ENCODE data around the gene MSANTD1.
A peak's percentile ranks its signal among the peaks of the same experiment; 100 is the strongest.

Gene MSANTD1

DNA sequence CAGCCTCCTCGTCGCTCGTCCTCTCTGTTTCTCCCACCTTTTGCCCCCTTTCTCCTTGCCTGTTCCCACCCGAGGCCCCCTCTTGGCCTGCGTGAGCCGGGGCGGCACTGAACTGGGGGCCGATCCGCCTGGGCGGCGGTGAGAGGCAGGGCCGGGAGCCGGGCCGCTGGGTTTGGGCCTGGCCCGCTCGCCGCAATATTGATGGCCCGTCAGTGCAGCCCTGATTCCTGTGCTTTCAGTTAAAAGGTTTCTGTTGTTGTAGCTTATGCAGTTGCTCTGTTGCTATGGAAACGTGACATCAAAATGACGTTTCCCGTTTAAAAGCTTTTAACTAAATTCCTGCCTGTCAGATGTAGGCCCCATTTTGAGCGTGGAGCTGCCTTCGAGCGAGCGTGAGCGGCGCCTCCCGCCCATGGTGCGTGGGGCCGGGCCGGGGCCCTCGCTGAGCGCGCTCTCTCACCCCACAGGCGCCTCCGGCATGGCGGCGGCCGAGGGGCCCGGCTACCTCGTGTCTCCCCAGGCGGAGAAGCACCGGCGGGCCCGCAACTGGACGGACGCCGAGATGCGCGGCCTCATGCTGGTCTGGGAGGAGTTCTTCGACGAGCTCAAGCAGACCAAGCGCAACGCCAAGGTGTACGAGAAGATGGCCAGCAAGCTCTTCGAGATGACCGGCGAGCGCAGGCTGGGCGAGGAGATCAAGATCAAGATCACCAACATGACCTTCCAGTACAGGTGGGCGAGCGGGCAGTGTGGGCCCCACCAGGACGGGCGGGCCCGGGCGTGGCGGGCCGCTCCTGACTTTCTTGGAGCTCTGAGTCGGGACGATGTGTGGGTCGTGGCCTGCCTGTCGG, at the start of gene MSANTD1:
MSANTD1 (plus strand) TSS at position 349 of the 851 bp plus-strand sequence; CDS start at position 413, 64 bp downstream.
- no peak for DNase-seq (ENCODE audit: low spot score)

DNA sequence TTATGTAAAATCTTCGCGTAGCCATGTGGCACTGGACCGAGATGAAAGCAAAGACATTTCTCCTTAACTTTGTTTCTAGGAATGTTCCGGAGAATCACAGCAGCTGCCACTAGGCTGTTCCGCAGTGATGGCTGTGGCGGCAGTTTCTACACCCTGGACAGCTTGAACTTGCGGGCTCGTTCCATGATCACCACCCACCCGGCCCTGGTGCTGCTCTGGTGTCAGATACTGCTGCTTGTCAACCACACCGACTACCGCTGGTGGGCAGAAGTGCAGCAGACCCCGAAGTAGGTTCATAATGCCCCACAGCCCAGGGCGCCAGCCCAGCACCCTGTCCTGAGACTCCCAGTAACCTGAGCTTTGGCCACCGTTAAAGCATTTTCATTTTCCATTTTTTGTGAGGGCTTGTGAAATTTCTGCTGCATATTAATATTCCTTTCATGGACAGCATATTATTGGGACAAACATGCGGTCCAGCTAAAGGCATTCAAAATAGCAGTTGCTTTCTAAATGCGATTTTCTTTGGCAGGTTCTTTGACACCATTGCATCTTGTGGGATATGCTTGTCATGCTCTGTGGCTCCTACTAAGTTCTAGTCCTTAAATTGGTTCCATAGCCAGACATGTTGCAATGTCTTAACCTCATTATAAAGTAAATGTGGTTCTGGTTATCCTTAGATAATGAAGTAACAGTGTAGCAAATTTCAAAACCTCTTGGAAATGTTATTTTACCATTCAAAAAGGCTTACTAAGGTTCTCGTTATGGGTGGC, 49.1 kb upstream of the MSANTD1 start:
- no peak for DNase-seq (ENCODE audit: low spot score)

GRCh38 chr4:3200423-3201090, 48.4 kb upstream of the MSANTD1 start:
- DNase-seq (ENCODE audit: low spot score): no peak

DNA sequence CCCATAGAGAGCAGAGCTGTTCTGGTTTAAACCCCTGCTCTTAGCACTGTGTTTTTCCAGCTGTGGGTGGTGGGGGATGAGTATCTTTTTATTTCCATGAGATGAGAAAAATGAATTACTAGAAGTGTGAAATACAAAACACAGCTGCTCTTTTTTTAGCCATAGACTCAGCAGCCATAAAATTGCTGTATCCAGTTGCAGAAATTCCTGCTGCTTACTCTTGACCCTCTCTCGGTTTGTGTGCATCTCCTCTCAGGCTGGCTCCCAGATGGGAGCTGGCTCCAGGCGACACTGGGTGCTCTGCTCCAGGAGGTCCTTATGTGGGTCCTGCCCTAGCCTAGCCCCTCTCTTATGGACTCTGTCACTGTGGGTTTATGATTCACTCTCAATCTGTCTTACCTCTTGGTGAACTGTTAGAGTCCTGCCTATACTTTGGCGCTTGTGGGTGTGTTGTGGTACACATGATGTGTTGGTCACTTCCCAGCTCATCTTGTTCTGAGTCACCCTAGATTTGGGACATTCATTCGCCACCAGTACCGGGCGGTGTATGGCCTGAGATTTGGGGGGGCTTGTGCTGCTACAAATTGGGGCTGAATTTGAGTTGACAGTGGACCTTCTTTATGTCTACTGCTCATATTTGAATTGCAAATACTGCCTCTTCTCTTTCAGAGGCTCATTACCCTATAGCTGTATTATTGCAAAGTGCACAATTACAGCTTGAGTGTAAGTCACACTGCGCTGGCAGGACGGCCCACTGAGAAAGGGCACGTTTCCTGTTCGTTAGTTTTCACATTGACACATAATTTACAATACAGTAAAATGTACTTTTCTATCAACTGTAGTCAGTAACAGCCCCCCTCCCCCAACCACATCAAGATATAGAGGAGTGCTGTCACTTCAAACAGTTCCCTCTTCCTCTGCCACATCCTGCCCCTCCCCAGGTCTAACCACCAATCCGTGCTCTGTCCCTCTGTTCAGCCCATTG, 46.9 kb upstream of the MSANTD1 start:
- no peak for DNase-seq (ENCODE audit: low spot score)

GRCh38 chr4:3202836-3203820, 45.8 kb upstream of the MSANTD1 start:
- DNase-seq (ENCODE audit: low spot score): peak; percentile 35

DNA sequence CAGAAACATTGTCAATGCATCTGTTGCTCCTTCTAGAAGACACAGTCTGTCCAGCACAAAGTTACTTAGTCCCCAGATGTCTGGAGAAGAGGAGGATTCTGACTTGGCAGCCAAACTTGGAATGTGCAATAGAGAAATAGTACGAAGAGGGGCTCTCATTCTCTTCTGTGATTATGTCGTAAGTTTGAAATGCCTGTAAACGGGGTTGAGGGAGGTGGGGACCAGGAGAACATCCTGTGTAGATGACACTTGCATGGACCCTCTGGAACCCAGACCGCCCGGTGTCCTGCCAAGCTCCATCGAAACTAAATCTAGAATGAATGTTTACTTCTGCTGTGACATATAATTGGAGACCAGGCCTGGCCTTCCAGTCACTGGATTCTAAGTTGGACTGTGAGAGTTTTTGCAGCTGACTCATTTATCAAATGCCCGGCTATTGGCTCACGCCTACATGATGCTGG, 45.0 kb upstream of the MSANTD1 start:
- DNase-seq (ENCODE audit: low spot score): no peak

DNA sequence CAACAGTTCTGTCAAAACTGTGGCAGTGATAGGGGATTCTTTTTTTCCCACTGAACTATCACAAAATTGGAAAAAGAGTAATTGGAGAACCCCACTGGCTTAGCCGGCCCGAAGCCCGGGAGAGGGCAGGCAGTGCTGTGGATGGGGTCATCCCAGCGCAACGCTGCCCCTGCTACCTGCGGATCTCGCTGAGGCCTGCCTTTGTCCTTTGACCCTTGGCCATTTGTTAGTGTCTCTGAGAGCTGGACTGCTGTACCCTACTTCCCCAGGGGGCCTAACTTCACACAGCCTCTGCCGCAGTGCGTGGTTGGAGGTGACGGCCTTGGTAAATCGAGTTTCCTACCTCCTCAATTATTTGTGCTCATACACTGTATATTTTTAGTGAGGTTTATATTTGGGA, 43.0 kb upstream of the MSANTD1 start:
- no peak for DNase-seq (ENCODE audit: low spot score)

DNA sequence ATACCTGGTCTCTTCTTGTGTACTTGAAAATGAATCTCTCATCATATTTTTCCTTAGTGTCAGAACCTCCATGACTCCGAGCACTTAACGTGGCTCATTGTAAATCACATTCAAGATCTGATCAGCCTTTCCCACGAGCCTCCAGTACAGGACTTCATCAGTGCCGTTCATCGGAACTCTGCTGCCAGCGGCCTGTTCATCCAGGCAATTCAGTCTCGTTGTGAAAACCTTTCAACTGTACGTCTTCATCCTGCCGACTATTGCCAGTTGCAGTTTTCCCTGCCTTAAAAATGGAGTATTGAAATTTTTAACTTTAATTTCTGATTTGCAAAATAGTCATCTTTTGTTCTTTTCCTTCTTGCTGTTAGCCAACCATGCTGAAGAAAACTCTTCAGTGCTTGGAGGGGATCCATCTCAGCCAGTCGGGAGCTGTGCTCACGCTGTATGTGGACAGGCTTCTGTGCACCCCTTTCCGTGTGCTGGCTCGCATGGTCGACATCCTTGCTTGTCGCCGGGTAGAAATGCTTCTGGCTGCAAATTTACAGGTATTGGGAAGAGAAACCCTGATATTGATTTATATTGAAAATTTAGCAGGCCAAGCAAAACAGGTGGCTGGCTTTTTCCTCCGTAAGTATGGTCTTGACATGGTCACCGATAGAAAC, 42.4 kb upstream of the MSANTD1 start:
- no peak for DNase-seq (ENCODE audit: low spot score)

DNA sequence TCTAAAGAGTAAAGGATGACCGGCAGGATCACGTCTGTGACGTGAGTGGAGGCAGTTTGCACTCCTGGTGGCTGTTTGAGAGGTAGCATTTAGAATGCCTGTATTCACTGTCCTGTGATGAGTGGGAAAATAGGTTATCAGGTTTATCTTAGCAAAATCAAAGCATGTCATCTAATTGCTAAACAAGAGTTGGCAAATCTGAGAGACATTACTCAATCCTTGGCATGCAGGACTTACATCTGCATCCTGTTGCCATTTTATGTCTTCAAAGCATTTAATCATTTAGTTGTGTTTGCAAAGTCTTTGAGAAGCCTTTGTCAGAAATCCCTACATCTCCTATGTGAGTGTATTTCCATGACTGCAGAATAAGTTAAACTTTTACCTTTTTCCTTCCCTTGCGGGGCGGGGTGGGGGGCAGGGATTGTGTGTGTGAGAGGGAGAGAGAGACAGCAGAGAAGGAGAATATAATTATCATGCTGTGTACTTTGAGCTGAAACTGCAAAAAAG, 41.4 kb upstream of the MSANTD1 start:
- DNase-seq (ENCODE audit: low spot score): no peak

- DNase-seq (ENCODE audit: low spot score): no peak
Measured at GRCh38 chr4:3208826-3209225, 40.1 kb upstream of the MSANTD1 start.

DNA sequence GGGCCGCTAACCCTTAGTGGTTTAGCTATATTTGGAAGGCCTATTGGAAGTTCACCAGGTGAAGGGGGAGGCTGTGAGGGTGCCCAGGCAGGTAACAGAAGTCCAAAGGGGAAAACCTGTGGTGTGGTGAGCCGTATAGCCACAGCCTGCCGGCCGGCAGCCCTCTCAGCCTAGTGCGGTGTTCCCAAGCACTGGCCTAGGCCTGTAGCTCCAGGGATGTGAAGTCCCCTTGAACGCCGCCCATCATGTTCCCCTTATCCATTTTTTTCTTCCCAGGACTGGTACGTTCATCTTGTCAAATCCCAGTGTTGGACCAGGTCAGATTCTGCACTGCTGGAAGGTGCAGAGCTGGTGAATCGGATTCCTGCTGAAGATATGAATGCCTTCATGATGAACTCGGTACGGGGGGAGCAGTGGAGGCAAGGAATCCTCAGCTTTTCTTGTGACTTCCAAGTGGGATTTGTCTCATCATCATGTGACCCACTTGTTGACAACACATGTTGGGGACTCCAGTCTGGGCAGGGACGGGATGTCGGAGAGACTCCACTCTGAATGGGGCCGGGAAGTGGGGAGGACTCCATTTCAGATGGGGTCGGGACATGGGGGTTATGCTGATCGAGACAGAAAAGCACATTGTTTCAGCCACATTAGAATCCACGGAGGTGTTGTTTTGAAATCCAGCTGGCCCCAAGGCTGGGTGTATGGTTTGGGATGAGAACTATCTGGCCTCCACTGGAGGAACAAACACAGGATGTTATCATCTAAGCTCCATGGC, 39.2 kb upstream of the MSANTD1 start:
- DNase-seq (ENCODE audit: low spot score): no peak

DNA sequence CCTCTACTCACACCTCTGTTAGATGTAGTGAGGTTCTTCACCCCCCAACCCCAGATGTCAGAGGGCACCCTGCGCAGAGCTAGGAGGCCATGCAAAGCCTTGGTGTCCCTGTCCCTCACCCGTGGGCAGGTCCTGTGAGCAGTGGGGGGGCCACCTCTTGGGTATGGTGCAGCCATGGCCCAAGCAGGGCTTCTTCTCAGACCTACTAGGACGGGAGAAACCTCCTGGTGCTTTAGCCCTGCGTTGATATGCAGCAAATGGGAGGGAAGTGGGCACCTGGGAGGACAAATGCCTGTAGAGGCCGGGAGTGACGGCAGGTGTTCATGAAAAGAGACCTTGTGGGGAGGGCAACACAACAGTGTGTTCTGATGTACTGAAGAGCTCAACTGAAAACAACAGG, 38.5 kb upstream of the MSANTD1 start:
- no peak for DNase-seq (ENCODE audit: low spot score)

- no peak for DNase-seq (ENCODE audit: low spot score)
Measured at GRCh38 chr4:3211866-3212265, 37.1 kb upstream of the MSANTD1 start.

GRCh38 chr4:3212391-3213105, 36.4 kb upstream of the MSANTD1 start:
- DNase-seq (ENCODE audit: low spot score): no peak

DNA sequence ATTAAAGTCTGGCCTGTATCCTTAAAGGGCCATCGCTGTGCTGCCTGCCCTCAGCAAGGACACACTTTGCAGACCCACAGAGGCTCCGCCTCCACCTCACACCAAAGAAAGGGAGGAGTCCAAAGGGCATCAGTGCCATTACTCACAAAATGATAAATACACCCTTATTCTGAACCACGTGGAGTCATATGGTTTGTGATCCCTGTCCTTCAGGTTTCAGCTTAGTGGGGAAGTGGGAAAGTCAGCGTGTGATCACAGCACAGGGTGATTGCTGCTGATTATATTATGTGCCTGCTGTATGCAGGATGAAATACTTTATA, 35.9 kb upstream of the MSANTD1 start:
- no peak for DNase-seq (ENCODE audit: low spot score)

DNA sequence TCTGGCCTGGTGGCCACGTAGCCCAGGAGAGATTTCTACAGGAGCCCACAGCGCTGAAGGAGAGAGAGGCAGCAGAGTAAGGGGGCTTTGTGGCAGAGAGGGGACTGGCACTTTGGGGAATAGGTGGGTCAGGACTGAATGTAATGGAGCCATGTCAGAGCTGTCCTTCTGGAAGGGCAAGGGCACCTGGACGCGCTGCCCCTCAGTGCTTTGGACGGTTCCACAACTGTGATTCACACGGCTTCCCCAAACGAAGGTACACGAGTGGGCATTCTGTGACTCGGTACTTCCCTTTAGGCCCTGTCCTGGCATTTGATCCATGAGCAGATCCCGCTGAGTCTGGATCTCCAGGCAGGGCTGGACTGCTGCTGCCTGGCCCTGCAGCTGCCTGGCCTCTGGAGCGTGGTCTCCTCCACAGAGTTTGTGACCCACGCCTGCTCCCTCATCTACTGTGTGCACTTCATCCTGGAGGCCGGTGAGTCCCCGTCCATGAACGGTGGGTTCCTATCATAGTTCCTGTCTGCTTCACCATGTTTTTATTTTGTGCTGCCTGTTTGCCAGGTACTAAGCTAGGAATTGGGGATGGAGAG, 35.2 kb upstream of the MSANTD1 start:
- no peak for DNase-seq (ENCODE audit: low spot score)

GRCh38 chr4:3215256-3215655, 33.7 kb upstream of the MSANTD1 start:
- DNase-seq (ENCODE audit: low spot score): no peak

GRCh38 chr4:3215733-3216132, 33.2 kb upstream of the MSANTD1 start:
- no peak for DNase-seq (ENCODE audit: low spot score)
